ENCODE results near the gene ELMOD3.

The ELMOD3 gene

DNA sequence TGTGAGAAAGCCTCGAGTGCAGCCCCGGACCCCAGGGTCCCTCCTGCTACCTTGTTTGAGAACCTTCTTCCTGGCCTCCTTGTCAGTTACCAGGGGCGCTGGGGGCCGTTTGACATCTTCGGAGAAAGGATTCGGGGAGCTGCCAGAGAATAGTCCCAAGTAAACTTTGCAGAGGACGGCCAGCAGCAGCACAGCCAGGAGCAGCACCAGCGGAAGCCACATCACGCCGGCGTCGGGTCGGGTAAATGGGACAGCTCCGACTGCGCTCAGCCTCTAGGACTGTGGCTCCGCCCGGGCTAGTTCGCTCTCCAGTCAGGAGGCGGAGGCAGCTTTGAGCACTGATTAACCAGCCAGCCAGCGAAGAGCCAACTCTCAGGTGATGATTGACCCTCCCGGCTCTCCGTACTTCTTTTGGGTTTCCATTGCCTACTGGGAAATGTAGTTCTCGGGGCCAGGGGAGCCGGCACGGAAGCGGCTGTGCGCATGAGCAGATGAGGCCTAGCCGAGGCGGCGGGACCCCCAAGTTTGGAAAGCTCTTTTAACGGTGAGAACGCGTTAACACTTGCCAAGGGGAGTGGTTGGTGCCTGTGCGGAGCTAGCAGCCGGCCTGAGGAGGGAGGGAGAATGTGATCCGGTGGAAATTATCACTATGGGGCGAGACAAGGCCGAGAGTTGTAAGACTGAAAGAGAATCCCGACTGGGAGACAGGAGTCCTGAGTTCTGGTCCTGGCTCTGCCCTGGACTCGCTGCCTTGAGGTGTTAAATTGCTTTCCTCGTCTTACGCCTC is at the start of gene ELMOD3, which contains the start of gene RETSAT:
Gene ELMOD3 (plus strand): TSS at position 484 of the 787 bp plus-strand sequence. CDS start 2,430 bp downstream, outside the sequence.
Gene RETSAT (minus strand): TSS at position 243 of the 787 bp plus-strand sequence. CDS start 21 bp downstream, at position 222.
- peaks cover 5% of the 10 kb centered on the region; the same call in 1 of the 2 replicates for H3F3A ChIP-seq (ENCODE audit: insufficient read depth, low read length)

DNA sequence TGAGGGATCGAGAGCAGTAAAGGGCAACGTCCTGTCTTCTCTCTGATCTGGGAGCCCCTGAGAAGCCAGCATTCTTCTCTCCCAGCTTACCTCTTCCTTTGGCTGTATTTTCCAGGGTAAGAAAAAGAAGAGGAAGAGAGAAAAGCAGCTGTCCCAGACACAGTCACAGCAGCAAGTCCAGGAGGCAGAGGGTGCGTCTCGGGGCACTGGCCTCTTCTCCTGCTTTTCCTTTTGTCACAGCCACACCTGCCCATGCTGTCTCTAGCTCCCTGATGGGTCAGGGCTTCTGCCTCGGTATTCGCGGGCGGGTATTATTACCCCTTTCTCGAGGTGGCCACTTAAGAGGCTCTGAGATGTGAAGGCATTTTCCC is 47.1 kb upstream of the ELMOD3 start:
- DNase-seq, result no peak
- H3K4me2 ChIP-seq (ENCODE audit: low read depth, low read length), result no peak overlapping the region

More for the DNA sequence above, at the start of gene ELMOD3, which contains the start of gene RETSAT:
- Histone ChIP-seq H3K9me2 (replicated peaks; ENCODE audit: insufficient read depth, low read length) (no peaks in the 10 kb centered on the region), H3K9ac (ENCODE audit: low read length) (peak within 1 kb of the TSS; percentile 77), H3K27ac (ENCODE audit: low read length) (peak within 1 kb of the TSS; percentile 36; the same call in 1 of the 2 replicates), H4K20me1 (ENCODE audit: insufficient read depth, low read length) (no peaks in the 10 kb centered on the region), H3K4me2 (ENCODE audit: low read depth, low read length) (peak within 1 kb of the TSS; percentile 86), H3K27me3 (replicated peaks; ENCODE audit: insufficient read depth, low read length) (no peaks in the 10 kb centered on the region), H3K4me1 (ENCODE audit: low read length) (peaks cover 11% of the 10 kb centered on the region; the same call in 1 of the 2 replicates), H2AFZ (ENCODE audit: low read length) (peak within 1 kb of the TSS; percentile 95), H3K79me2 (ENCODE audit: low read length) (peaks cover 35% of the 10 kb centered on the region), H3K4me3 (ENCODE audit: low read length) (peak within 1 kb of the TSS; percentile 96), H3K9me3 (replicated peaks; ENCODE audit: insufficient read depth, low read length) (no peaks in the 10 kb centered on the region), H3K36me3 (replicated peaks; ENCODE audit: insufficient read depth, low read length) (no peaks in the 10 kb centered on the region)
- TF ChIP-seq EZH2phosphoT487 (IDR thresholded peaks at IDR 0.05; ENCODE audit: low read length) (no peak), CTCF (IDR thresholded peaks at IDR 0.05; ENCODE audit: low read length) (no peak), EZH2 (optimal IDR thresholded peaks at IDR 0.05; ENCODE audit: low read depth, low read length) (no peak)
- peak; percentile 99 for DNase-seq

GRCh38 chr2:85308201-85308600 is 46.4 kb upstream of the ELMOD3 start:
- Histone ChIP-seq H3K4me2 (ENCODE audit: low read depth, low read length) (peak overlapping the region; percentile 99; the same call in 1 of the 2 replicates), H3K9me3 (replicated peaks; ENCODE audit: insufficient read depth, low read length) (no peaks in the 10 kb centered on the region), H3K4me3 (ENCODE audit: low read length) (no peak overlapping the region), H3K9me2 (replicated peaks; ENCODE audit: insufficient read depth, low read length) (no peaks in the 10 kb centered on the region), H3K36me3 (replicated peaks; ENCODE audit: insufficient read depth, low read length) (no peaks in the 10 kb centered on the region), H3K27me3 (replicated peaks; ENCODE audit: insufficient read depth, low read length) (no peaks in the 10 kb centered on the region), H3K4me1 (ENCODE audit: low read length) (peaks cover 28% of the 10 kb centered on the region), H4K20me1 (ENCODE audit: insufficient read depth, low read length) (no peaks in the 10 kb centered on the region), H3K9ac (ENCODE audit: low read length) (no peak overlapping the region), H3F3A (ENCODE audit: insufficient read depth, low read length) (peaks cover 25% of the 10 kb centered on the region), H2AFZ (ENCODE audit: low read length) (no peak overlapping the region), H3K27ac (ENCODE audit: low read length) (no peak overlapping the region), H3K79me2 (ENCODE audit: low read length) (no peaks in the 10 kb centered on the region)
- no peak for DNase-seq
- TF ChIP-seq CTCF (IDR thresholded peaks at IDR 0.05; ENCODE audit: low read length) (no peak), EZH2phosphoT487 (IDR thresholded peaks at IDR 0.05; ENCODE audit: low read length) (no peak), EZH2 (optimal IDR thresholded peaks at IDR 0.05; ENCODE audit: low read depth, low read length) (no peak)

More for the DNA sequence above, 47.1 kb upstream of the ELMOD3 start:
- no peak for TF ChIP-seq CTCF (IDR thresholded peaks at IDR 0.05; ENCODE audit: low read length)
- no peak for TF ChIP-seq EZH2phosphoT487 (IDR thresholded peaks at IDR 0.05; ENCODE audit: low read length)
- no peak for TF ChIP-seq EZH2 (optimal IDR thresholded peaks at IDR 0.05; ENCODE audit: low read depth, low read length)
- Histone ChIP-seq H3K4me3 (ENCODE audit: low read length) (no peak overlapping the region), H3K9me3 (replicated peaks; ENCODE audit: insufficient read depth, low read length) (no peaks in the 10 kb centered on the region), H3K4me1 (ENCODE audit: low read length) (peaks cover 28% of the 10 kb centered on the region), H3K9ac (ENCODE audit: low read length) (no peak overlapping the region), H3K36me3 (replicated peaks; ENCODE audit: insufficient read depth, low read length) (no peaks in the 10 kb centered on the region), H3K27ac (ENCODE audit: low read length) (no peak overlapping the region), H2AFZ (ENCODE audit: low read length) (no peak overlapping the region), H4K20me1 (ENCODE audit: insufficient read depth, low read length) (no peaks in the 10 kb centered on the region), H3F3A (ENCODE audit: insufficient read depth, low read length) (peaks cover 25% of the 10 kb centered on the region), H3K27me3 (replicated peaks; ENCODE audit: insufficient read depth, low read length) (no peaks in the 10 kb centered on the region), H3K79me2 (ENCODE audit: low read length) (no peaks in the 10 kb centered on the region), H3K9me2 (replicated peaks; ENCODE audit: insufficient read depth, low read length) (no peaks in the 10 kb centered on the region)
